Measurements from ENCODE around the gene ZNF235.
A peak's percentile ranks its signal among the peaks of the same experiment; 100 is the strongest.
"Not testable (repeated sequence)": the region's sequence is repeated elsewhere in the genome, so short reads cannot be mapped to it uniquely, and the experiment has no call there.

The ZNF235 gene

DNA sequence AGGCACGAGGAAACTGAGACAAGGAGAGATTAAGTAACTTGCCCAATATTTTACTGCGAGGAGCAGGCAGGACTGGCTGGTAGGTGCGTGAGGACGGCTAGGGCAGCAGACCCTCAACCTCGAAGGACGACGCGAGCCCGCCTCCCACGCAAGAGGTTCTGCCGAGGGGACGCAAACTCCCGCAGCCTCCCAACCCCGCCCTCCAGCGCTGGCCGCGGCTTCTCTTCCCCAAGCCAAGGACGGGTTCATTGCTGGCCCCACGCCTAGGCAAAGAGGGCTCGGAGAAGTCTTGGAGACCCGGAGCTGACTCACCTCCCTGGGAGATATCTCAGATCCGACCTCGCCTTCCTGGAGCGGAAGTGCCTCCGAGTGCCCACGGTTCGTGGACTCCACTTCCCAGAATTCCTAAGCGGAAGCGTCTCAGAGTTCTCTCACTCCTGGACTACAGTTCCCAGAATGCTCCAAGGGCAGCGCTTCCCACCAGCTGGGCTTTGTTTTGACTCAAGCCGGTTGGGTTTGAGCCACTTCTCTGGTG, at the start of gene ZNF235:
Gene ZNF235, minus strand, starts transcription at position 367 of the 535 bp plus-strand sequence. CDS start 1,621 bp downstream, outside the sequence.
- Histone ChIP-seq H3K36me3 (ENCODE audit: low read depth) (peaks cover 14% of the 10 kb centered on the region), H3K9me3 (ENCODE audit: severe bottlenecking) (no peaks in the 10 kb centered on the region), H3K27me3 (ENCODE audit: insufficient read depth, poor library complexity, severe bottlenecking) (no peaks in the 10 kb centered on the region), H3K27ac (ENCODE audit: poor library complexity, severe bottlenecking) (peak within 1 kb of the TSS; percentile 41), H3K4me1 (ENCODE audit: insufficient read depth, poor library complexity, severe bottlenecking) (no peaks in the 10 kb centered on the region), H3K4me3 (ENCODE audit: severe bottlenecking) (peak within 1 kb of the TSS; percentile 66)
- DNase-seq (ENCODE audit: low spot score) = peak; percentile 94
- TF ChIP-seq, protein P1, sequence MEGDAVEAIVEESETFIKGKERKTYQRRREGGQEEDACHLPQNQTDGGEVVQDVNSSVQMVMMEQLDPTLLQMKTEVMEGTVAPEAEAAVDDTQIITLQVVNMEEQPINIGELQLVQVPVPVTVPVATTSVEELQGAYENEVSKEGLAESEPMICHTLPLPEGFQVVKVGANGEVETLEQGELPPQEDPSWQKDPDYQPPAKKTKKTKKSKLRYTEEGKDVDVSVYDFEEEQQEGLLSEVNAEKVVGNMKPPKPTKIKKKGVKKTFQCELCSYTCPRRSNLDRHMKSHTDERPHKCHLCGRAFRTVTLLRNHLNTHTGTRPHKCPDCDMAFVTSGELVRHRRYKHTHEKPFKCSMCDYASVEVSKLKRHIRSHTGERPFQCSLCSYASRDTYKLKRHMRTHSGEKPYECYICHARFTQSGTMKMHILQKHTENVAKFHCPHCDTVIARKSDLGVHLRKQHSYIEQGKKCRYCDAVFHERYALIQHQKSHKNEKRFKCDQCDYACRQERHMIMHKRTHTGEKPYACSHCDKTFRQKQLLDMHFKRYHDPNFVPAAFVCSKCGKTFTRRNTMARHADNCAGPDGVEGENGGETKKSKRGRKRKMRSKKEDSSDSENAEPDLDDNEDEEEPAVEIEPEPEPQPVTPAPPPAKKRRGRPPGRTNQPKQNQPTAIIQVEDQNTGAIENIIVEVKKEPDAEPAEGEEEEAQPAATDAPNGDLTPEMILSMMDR (IDR thresholded peaks at IDR 0.05; ENCODE audit: poor library complexity, severe bottlenecking) = no peak
- ATAC-seq (ENCODE audit: low read depth) = peak; percentile 98

DNA sequence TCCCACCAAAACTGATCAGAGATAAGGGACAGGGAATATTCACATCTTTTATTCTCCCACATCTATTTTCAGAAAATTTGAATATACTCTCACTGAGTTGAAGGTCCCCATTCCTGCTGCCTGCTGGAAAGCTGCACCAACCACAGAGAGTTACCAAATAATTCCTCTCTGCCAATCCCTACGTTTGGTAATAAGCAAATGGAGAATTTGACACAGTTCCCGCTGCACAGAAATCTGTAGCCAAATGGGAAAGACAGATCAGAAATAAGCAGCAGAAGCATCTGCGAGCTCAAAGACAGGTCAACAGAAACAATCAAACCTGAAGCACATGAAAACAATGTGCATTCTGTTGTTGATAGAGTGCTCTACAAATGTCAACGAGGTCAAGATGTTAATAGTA, 41.7 kb upstream of the ZNF235 start:
- ATAC-seq (ENCODE audit: low read depth) = no peak
- Histone ChIP-seq H3K9me3 (ENCODE audit: severe bottlenecking) (peaks cover 5% of the 10 kb centered on the region), H3K27me3 (ENCODE audit: insufficient read depth, poor library complexity, severe bottlenecking) (no peaks in the 10 kb centered on the region), H3K36me3 (ENCODE audit: low read depth) (peaks cover 11% of the 10 kb centered on the region), H3K4me1 (ENCODE audit: insufficient read depth, poor library complexity, severe bottlenecking) (no peaks in the 10 kb centered on the region), H3K27ac (ENCODE audit: poor library complexity, severe bottlenecking) (no peak overlapping the region), H3K4me3 (ENCODE audit: severe bottlenecking) (no peak overlapping the region)
- TF ChIP-seq, protein P1 (IDR thresholded peaks at IDR 0.05; ENCODE audit: poor library complexity, severe bottlenecking) = no peak
- DNase-seq (ENCODE audit: low spot score) = no peak

DNA sequence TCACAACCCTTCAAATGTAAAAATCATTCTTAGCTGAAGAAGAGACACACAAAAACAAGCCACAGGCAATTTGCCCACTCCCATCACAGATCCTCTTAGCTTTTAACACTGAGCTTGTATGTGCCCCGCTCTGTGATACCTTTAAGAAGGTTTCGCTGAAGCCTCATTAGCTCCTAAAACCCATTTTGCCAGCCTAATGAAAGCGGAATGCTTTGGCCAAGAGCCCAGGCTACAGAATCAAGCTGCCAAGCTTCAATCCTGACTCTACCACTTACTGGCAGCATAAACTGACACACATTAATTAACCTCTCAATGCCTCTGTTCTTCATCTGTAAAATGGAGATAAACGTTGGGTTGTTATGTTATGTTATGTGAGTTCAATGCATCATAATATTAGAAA, 41.1 kb upstream of the ZNF235 start:
- DNase-seq (ENCODE audit: low spot score) (no peak), ATAC-seq (ENCODE audit: low read depth) (no peak)
- Histone ChIP-seq H3K36me3 (ENCODE audit: low read depth) (peaks cover 11% of the 10 kb centered on the region), H3K27ac (ENCODE audit: poor library complexity, severe bottlenecking) (no peak overlapping the region), H3K4me1 (ENCODE audit: insufficient read depth, poor library complexity, severe bottlenecking) (no peaks in the 10 kb centered on the region), H3K27me3 (ENCODE audit: insufficient read depth, poor library complexity, severe bottlenecking) (no peaks in the 10 kb centered on the region), H3K9me3 (ENCODE audit: severe bottlenecking) (peaks cover 5% of the 10 kb centered on the region), H3K4me3 (ENCODE audit: severe bottlenecking) (no peak overlapping the region)
- TF ChIP-seq, protein P1 (IDR thresholded peaks at IDR 0.05; ENCODE audit: poor library complexity, severe bottlenecking) = no peak

DNA sequence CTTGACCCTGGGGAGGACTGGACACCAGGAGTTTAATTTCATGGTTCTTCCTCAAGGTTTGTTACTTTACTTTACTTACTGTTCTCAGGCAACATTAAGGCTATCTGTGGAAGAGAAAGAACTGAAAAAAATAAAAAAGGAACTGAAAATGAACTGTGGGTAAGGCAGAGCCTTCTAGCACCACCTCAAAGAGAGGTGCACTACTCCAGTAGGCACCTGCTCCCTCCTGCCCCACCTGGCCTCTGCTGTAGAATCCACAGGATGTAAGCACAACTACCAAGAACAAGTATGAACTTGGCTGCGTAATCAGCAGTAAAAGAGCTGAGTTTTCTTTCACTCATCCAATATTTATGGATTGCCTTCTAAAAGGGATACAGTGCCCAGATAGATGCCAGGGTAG, 39.4 kb upstream of the ZNF235 start:
- DNase-seq (ENCODE audit: low spot score) (no peak), ATAC-seq (ENCODE audit: low read depth) (no peak)
- Histone ChIP-seq H3K4me3 (ENCODE audit: severe bottlenecking) (no peak overlapping the region), H3K9me3 (ENCODE audit: severe bottlenecking) (no peaks in the 10 kb centered on the region), H3K27me3 (ENCODE audit: insufficient read depth, poor library complexity, severe bottlenecking) (no peaks in the 10 kb centered on the region), H3K36me3 (ENCODE audit: low read depth) (peaks cover 23% of the 10 kb centered on the region), H3K4me1 (ENCODE audit: insufficient read depth, poor library complexity, severe bottlenecking) (no peaks in the 10 kb centered on the region), H3K27ac (ENCODE audit: poor library complexity, severe bottlenecking) (no peak overlapping the region)
- TF ChIP-seq, protein P1 (IDR thresholded peaks at IDR 0.05; ENCODE audit: poor library complexity, severe bottlenecking) = no peak

DNA sequence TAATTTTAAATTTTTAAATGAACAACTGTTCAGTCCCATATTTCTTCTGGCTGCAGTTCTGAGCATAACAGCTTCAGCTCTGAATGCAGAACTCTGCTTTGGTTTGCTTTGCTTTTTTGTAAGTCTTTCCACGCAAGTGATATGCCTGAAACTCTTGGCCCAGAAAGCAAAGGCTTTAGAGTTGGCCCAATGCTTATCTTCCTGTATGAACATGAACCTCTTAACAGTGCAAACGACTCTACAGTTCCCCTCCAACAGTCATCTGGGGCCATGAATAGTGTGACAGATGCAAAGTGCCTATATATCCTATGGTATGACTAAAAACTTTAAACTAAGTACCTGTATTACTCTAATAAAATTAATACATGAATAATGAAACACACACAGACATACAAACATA, 37.0 kb upstream of the ZNF235 start:
- peaks cover 25% of the 10 kb centered on the region for H3K36me3 ChIP-seq (ENCODE audit: low read depth)
- H3K27ac ChIP-seq (ENCODE audit: poor library complexity, severe bottlenecking) = no peak overlapping the region
- H3K4me3 ChIP-seq (ENCODE audit: severe bottlenecking) = no peak overlapping the region
- TF ChIP-seq, protein P1 (IDR thresholded peaks at IDR 0.05; ENCODE audit: poor library complexity, severe bottlenecking) = no peak
- no peaks in the 10 kb centered on the region for H3K9me3 ChIP-seq (ENCODE audit: severe bottlenecking)
- no peaks in the 10 kb centered on the region for H3K4me1 ChIP-seq (ENCODE audit: insufficient read depth, poor library complexity, severe bottlenecking)
- no peak for ATAC-seq (ENCODE audit: low read depth)
- no peaks in the 10 kb centered on the region for H3K27me3 ChIP-seq (ENCODE audit: insufficient read depth, poor library complexity, severe bottlenecking)
- no peak for DNase-seq (ENCODE audit: low spot score)

DNA sequence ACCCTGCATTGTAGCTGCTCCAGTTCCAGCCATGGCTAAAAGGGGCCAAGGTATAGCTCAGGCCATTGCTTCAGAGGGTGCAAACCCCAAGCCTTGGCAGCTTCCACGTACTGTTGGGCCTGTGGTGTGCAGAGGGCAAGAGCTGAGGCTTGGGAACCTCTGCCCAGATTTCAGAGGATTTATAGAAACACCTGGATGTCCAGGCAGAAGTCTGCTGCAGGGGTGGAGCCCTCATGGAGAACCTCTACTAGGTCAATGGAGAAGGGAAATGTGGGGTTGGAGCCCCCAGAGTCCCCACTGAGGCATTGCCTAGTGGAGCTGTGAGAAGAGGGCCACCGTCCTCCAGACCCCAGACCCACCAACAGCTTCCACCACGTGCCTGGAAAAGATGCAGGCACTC, 29.8 kb upstream of the ZNF235 start:
- not testable (repeated sequence) for H3K27ac ChIP-seq (ENCODE audit: poor library complexity, severe bottlenecking); H3K27me3 ChIP-seq (ENCODE audit: insufficient read depth, poor library complexity, severe bottlenecking); H3K4me3 ChIP-seq (ENCODE audit: severe bottlenecking); H3K9me3 ChIP-seq (ENCODE audit: severe bottlenecking); ATAC-seq (ENCODE audit: low read depth); H3K4me1 ChIP-seq (ENCODE audit: insufficient read depth, poor library complexity, severe bottlenecking); DNase-seq (ENCODE audit: low spot score)
- peaks cover 69% of the 10 kb centered on the region for H3K36me3 ChIP-seq (ENCODE audit: low read depth)
